Epithelial cell of proximal tubule (primary cell): ENCODE measurements around the gene TLNRD1. TPM values are rescaled to one million over a fixed set of nuclear protein-coding genes. Genes with fewer than 3 reads are reported as not detected.
"Not testable (repeated sequence)": the region's sequence is repeated elsewhere in the genome, so short reads cannot be mapped to it uniquely, and the experiment has no call there.

Source experiments
- DNase-seq: peaks from one replicate; pipeline ENCODE4 v3.0.0-alpha.2; 2011; ENCODE audit warnings: low read depth
- H3K4me3 ChIP-seq: 2 replicates; pipeline ENCODE4 v1.5.1; 2011; ENCODE audit warnings: low read depth, mild to moderate bottlenecking, low read length
- CTCF ChIP-seq: conservative IDR thresholded peaks from 2 replicates; pipeline ENCODE4 v1.5.1; 2012; ENCODE audit warnings: low read depth, mild to moderate bottlenecking, low read length
- total RNA-seq: library from RNA; depleted of rRNA; stranded (reverse); fragments of >200 nt; gene quantifications from 2 replicates; pipeline ENCODE4 v1.2.3, GENCODE V29; 2015

The TLNRD1 gene
- total RNA-seq: 44.3 and 45.4 TPM in 2 replicates

- TF ChIP-seq CTCF: no peak
- DNase-seq: no peak
- peak within 1 kb of the TSS; percentile 97 for H3K4me3 ChIP-seq
Measured at GRCh38 chr15:81000624-81001151, at the start of gene TLNRD1. Gene TLNRD1 (plus strand): TSS chr15:81000923. CDS start chr15:81002272, 1,349 bp downstream.

- no peak for DNase-seq
- H3K4me3 ChIP-seq: no peak overlapping the region
- no peak for TF ChIP-seq CTCF
Measured at GRCh38 chr15:80951941-80952340, 48.8 kb upstream of the TLNRD1 start.

GRCh38 chr15:80953001-80953952 is 47.4 kb upstream of the TLNRD1 start:
- no peak for TF ChIP-seq CTCF
- DNase-seq: no peak
- H3K4me3 ChIP-seq: no peak overlapping the region

GRCh38 chr15:80953953-80954778 is 46.6 kb upstream of the TLNRD1 start:
- H3K4me3 ChIP-seq: no peak overlapping the region
- TF ChIP-seq CTCF: no peak
- DNase-seq: no peak

GRCh38 chr15:80955571-80956452 is 44.9 kb upstream of the TLNRD1 start:
- H3K4me3 ChIP-seq: not testable (repeated sequence)
- peak; percentile 82 for DNase-seq

- no peak for TF ChIP-seq CTCF
- DNase-seq: no peak
- no peak overlapping the region for H3K4me3 ChIP-seq
Measured at GRCh38 chr15:80957556-80957955, 43.2 kb upstream of the TLNRD1 start.
